Stimulated activated CD8-positive, alpha-beta memory T cell treated with anti-CD3 and anti-CD28 coated beads, Interleukin-2, amount 100 ng/mL, for 48 hours (primary cell): ENCODE data around the gene APOH.

Experiments
- DNase-seq, 2 donors: peaks; one replicate each; pipeline ENCODE4 v3.0.0-alpha.2; 2020; ENCODE audit warnings: low read depth in 2 of 2

The APOH gene

DNA sequence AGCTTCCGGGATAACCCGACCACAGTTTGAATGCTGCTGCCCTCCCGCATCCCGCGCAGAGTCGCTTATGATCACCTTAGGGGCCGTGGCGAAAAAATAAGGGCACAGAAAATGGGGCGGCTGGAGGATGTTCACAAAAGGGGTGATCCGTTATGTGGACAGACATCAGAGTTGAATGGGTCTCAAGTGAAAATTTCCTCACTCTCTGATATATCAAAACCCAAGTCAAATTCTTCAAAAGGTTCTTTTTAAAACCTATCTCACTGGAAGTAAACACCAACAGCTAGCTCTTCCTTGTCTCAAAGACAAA lies 36.9 kb downstream of the APOH start:
- DNase-seq = no peak

DNA sequence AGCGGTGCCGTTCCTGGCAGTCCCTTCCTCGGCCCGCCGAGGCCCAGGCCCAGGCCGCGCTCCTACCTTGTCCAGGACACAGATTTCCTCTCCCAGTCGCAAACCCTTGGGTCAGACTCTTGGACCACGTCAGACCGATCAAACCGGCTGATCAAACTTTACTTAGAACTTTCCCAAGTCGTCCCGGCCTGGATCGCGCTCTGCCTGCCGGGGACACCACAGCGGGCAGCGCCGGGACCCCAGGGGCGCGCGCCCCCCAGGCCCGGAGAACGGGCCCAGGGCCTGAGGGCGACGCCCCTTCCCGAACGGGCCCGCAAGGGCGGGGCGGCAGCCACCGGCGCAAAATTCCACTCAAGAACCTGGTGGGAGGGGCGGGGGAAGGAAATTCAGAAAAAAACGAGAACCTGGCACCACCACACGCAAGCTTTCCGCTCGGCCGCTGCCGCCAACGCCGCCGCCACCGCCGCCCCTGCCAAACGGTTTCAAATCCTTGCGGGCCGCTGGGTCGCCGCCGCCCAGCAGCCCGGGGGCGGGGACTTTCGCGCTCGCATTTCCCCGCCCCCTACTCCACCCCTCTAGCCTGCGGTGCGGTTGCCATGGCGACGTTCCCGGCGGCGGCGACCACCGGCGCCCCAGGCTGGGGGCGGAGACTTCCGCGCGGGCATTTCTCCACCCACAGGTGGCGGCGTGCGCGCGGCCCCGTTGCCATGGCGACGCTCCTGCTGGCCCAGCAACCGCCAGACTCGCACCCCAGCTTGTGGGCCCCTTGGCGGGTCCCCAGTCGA lies 37.4 kb downstream of the APOH start, which contains the start of gene CEP112:
Gene CEP112 (minus strand): TSS at position 541 of the 785 bp plus-strand sequence.
- DNase-seq = peak; percentile 85 to 90

DNA sequence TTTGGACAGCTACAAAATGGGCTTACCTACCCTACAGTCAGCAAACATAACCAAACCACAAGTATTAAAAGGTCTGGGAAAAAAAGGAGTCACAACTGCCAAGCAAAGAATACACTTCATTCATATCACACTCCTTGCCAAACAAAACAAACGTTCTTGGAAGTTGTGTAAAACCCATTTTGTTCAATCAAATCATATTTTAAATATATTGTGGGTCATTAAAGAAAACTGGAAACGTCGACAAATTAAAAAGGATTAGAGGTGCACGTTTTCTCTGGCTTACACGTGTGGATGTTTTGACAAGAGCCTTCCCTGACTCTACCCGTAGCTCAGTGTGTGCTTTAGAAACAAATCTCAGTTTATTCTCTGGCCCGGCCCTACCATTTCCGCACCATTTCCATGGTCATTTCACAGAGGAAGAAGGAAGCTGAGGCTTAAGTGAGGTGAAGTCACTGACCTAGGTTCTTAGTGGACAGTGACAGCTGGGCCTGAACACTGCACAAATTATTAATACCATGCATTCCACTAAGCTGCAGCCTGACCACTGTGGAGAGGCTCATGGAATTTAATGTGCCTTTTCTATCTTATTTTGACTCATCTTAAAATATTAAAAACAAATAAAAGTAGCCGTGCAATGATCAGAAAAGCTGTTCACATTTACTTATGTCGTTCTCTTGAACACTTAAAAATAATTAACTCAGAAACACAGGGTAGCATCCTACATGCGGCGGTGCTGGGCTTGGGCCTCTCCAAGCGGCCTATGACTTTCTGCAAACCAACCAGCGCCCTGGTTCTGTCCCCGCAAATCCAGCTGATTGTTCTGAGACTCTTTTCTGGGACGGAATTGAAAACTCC lies 38.2 kb downstream of the APOH start:
- no peak for DNase-seq

DNA sequence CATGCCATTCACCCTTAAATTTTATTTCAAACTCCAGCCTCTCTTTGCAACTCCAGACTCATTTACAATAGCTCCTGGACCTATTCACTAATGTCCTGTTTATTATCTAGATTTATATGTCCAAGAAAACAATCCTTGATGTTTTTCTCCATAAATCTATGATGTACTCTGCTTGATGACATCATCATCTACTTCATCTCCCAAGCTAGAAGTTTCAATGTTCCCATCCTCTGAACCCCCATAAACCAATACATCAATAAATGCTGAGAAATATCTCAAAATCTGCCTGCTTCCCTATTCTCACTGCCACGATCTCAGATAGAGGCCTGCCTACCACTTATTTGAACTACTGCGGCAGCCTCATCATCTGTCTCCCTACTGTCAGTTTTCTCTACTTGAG lies 41.5 kb downstream of the APOH start:
- no peak for DNase-seq

DNA sequence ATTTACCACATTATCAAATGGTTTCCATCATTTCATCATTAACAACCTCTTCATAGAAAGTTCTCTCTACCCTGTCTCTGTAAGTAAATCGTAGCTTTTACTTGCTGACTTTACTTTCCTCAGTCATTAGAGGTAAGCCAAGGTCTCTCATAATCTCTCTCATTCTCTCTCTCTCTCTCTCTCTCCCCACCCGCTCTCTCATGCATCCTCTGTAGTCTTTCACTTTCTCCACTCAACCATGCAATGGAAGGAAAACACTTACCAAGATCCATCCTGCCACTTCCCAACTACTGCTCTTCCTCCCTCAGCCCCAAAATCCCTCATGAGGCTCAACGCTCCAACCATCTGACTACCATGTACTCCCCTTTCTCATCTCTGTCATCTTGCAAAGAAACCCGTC lies 43.4 kb downstream of the APOH start:
- DNase-seq = no peak

DNA sequence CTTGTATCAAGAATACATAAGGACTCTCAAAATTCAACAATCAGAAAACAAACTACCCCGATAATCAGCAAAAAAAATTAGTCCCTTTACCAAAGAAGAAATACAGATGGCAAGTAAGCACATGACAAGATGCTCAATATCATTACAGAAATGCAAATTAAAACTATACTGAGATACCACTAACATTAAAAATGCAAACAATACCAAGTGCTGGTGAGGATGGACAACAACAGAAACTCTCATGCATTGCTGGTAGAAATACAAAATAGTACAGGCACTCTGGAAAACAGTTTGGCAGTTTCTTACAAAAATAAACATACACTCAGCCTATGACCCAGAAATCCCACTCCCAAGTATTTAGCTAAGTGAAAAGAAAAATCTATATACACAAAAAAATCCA lies 44.8 kb downstream of the APOH start:
- DNase-seq = no peak

DNA sequence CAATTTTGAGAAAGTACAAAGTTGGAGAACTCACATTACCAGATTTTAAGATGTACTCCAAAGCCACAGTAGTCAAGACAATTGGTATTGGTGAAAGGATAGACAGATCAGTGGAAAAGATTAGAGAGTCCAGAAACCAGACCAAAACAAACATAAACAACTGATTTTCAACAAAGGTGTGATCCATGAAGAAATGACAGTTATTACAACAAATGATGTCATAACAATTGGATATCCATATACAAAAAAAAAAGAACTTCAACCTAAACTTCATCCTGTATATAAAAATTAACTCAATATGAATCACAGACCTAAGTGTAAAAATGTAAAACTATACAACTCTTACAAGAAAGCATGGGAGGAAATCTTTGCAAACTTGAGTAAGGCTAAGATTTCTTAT lies 45.7 kb downstream of the APOH start:
- no peak for DNase-seq

DNA sequence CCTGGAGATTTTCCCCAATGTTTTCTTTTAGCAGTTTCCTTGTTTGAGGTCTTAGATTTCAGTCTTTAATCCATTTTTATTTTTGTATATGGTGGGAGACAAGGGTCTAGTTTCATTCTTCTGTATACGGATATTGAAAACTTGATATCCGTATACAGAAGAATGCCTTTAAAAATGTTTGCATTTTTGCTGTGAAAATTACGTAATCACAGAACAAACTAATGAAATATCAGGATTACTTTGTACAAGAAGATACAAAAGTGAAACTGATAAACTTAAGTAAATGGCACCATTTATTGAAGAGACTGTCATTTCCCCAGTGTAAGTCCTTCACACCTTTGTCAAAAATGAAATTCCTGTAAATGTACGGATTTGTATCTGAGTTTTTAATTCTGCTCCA lies 50.6 kb downstream of the APOH start:
- no peak for DNase-seq

DNA sequence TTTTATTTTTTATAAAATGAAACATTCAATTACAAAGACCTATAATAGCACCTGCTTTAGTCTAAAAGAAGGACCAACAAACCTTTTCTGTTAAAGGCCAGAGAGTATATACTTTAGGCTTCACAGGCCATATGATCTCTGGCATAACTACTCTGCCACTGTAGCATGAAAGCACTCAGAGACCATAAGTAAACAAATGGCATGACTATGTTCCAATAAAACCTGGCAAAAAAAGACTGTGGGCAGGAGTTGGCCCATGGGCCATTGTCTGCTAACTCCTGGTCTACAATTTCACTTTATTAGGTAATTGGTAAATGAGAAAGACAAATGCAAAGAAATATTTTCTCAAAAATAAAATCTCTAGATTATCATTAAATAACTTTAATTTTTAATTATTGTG lies 52.2 kb downstream of the APOH start:
- no peak for DNase-seq

DNA sequence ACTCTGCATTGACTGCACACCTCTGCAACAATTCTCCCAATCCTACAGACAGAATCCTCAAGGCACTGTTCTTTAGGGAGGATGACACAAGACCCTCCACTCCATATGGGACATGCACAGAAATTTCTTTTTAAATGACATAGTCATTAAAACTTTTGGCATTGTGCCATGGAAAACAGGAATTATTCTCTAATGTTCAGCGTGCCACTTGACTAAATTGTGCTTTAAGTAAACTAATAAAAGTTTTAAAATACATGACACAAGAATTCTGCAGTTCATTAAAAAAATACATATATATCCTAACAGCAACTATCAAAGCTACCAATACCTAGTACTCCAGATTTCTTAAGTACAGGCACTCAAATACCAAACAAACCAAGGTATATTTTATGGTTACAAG lies 53.3 kb downstream of the APOH start:
- no peak for DNase-seq

DNA sequence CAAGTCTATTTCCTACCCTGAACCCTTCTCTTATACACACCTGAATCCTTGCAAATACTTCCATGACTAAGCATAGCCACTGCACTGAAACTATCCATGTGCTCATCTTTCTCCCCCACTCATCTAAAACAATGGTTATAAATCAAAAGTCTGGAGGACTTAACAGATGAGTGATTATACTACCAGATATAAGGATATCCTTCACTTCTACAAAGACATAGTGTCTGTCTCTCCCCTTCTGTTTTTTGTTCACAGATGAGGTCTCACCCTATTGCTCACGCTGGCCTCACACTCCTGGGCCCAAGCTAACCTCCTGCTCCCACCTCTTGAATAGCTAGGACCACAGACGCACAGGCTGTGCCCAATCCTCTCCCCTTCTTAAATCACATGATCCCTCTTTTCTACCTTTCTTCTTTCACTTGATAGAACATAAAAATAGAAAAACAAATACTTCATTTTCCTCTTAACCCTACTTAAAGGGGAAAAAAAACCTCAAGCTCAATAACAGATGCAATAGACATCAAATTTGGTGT lies 56.5 kb downstream of the APOH start:
- no peak for DNase-seq

DNA sequence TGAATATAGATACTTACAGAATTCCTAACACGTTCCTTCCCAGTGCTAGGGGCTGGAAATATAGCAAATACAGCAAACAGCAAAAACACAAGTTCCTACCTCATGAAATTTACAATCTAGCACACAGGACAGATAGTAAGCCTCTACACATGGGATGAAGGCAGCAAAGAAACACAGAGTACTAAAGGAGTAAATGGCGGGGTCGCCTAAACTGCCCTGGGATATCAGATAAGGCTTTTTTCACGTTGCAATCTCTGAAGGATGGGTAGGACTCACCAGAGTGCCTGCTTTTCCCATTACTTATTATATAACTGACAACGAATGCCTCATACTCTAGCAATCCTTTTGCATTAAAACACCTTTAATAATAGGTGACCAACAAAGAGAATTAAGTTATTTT lies 57.1 kb downstream of the APOH start:
- DNase-seq = no peak

DNA sequence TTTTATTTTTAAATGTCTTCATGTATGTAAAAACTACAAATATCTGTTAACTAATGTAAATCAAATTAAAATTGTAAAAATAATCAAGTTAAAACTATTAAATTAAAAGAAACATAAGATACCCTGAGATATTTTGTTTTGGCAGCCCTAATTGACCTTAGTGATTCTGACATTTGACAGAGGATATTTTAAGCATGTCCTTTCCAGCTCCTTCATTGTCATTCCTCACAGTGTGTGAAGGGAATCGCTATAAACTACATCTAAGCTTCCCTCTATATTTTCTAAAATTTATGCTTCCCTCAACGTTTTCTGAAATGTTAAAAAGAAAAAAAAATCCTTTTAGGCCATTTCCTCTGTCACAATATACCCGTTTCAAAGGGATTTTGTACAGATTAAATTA lies 57.5 kb downstream of the APOH start:
- no peak for DNase-seq

DNA sequence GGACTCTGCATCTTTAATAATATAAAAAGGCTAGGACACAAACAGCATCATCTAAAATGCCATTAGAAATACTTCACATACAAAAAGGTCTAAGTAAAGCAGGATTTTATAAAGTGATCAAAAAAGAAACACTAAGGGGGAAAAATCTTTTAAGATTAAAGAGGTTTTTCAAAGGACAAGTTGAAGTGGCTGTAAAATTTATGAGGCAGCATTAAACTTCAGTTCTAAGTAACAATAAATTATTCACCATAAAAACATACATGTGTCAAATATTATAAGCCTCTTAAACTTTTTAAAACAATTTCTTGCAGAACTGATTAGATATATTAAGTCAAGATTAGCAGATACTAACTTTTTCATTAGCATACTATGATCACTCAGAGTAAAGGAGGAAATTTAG lies 58.0 kb downstream of the APOH start:
- DNase-seq = no peak

DNA sequence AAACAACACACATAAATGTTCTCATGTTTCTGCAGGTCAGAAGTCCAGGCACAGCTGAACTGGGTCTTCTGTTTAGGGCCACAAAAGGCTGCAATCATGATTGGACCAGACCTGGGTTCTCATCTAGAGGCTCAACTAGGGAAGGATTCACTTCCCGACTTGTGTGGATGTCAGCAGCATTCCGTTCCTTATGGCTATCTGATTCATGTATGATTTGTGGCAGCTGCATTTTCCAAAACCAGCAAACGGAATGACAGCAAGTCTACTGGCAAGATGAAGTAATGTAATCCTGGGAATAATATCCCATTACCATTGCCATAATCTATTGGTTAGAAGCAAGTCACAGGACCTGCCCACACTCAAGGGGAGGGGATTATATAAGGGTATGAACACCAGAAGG lies 59.4 kb downstream of the APOH start:
- DNase-seq = no peak

DNA sequence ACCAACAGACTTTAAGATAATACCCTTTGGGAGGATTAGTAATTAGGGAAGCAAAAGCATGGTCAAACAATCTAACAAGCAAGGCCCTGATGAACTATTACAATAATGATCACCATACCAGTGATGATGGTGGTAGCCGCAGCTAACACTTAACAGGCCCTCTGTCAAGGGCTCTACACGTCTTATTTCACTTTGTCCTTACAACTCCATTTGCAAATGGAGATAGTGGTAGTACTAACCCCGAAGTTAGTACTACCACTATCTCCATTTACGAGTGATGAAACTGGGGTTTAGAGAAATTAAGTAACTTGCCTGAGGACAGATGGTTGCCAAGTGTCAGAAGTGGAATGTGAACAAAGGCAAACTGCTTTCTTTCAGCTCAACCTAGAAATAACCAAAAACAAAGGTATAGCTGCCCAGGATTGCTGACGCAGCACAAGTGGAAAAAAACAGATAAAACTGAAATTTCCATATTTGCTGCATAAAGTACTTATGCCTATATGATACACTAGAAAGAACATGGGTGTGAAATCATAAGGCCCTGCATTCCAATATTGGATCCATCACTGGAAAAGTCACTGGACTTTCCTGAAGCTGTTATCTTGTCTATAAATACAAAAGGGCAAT lies 61.9 kb downstream of the APOH start:
- DNase-seq = no peak

DNA sequence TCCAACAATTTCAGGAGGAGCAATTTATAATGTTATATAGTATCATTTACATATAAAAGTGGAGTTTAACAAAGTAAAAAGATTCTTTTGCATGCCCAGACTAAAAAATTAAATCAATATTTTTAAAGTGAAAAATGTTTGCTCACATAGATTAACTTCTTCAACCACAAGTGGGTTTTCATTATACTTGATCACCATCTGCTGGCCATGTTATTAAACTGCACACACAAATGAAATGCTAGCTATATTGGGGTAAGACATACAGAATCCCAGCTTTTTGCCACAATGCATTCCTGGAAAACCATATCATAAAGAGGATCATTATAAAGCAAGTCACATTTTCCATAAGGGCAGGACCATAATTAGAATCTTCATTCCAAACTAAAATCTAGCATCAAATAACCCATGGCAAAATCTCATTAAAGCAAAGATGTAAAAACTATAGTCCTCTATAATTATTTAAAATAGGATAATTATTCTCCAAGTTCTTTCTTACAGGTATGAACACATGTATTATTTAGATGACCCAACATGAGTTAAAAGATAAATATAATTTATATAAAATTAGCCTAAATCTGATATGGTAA lies 63.6 kb downstream of the APOH start:
- DNase-seq = no peak
